DND-41 (cell line): ENCODE data around the gene DUSP1.

Experiments
- ATAC-seq: fragments of 200-7000 bp; cut with Tn5 transposase; 3 replicates; pipeline ENCODE4 v1.9.1; 2021; ENCODE audit warnings: low read depth; ENCODE audit not compliant: insufficient read depth
- DNase-seq: peaks from one replicate; pipeline ENCODE4 v3.0.0-alpha.2; 2020
- H2AFZ ChIP-seq: 2 replicates; pipeline ENCODE4 v1.6.0; 2012; ENCODE audit warnings: low read depth, low read length
- H3K27ac ChIP-seq: 2 replicates; pipeline ENCODE4 v1.5.1; 2012; ENCODE audit warnings: low read length, inconsistent platforms
- H3K27me3 ChIP-seq: fragments of 200-600 bp; sonication (generic); 2 replicates; pipeline ENCODE4 v1.6.0; 2012; ENCODE audit warnings: low read length, mild to moderate bottlenecking, inconsistent platforms; ENCODE audit not compliant: insufficient read depth, poor library complexity
- H3K36me3 ChIP-seq: 2 replicates; pipeline ENCODE4 v1.5.1; 2012; ENCODE audit warnings: low read length, inconsistent platforms; ENCODE audit not compliant: insufficient read depth
- H3K4me1 ChIP-seq: 2 replicates; pipeline ENCODE4 v1.5.1; 2012; ENCODE audit warnings: mild to moderate bottlenecking, low read length; ENCODE audit not compliant: insufficient read depth
- H3K4me2 ChIP-seq: 2 replicates; pipeline ENCODE4 v1.6.0; 2012; ENCODE audit warnings: mild to moderate bottlenecking, moderate library complexity, low read length, inconsistent platforms; ENCODE audit not compliant: insufficient read depth
- H3K4me3 ChIP-seq, 2 experiments: fragments of 200-600 bp in 1 of 2; shearing (Covaris generic) in 1 of 2; 2 replicates each; pipeline ENCODE4 v1.5.1; 2012 to 2016; ENCODE audit warnings: inconsistent platforms in 2 of 2, low read length in 2 of 2, mild to moderate bottlenecking in 2 of 2, low read depth in 1 of 2, moderate library complexity in 1 of 2
- H3K79me2 ChIP-seq: 2 replicates; pipeline ENCODE4 v1.6.0; 2012; ENCODE audit warnings: low read length, inconsistent platforms; ENCODE audit not compliant: insufficient read depth
- H3K9ac ChIP-seq: 2 replicates; pipeline ENCODE4 v1.6.0; 2012; ENCODE audit warnings: low read depth, mild to moderate bottlenecking, inconsistent platforms, low read length, moderate library complexity
- H3K9me3 ChIP-seq: 2 replicates; pipeline ENCODE4 v1.5.1; 2012; ENCODE audit warnings: low read length, moderate library complexity, mild to moderate bottlenecking, inconsistent platforms; ENCODE audit not compliant: insufficient read depth, severe bottlenecking
- H4K20me1 ChIP-seq: 2 replicates; pipeline ENCODE4 v1.6.0; 2012; ENCODE audit warnings: low read length; ENCODE audit not compliant: insufficient read depth
- CTCF ChIP-seq: IDR thresholded peaks from 2 replicates; pipeline ENCODE4 v1.5.1; 2012; ENCODE audit warnings: borderline replicate concordance, low read length, moderate library complexity, mild to moderate bottlenecking; ENCODE audit not compliant: poor library complexity, severe bottlenecking; ENCODE audit errors: extremely low read depth
- EZH2 ChIP-seq: IDR thresholded peaks from 3 replicates; pipeline ENCODE4 v1.6.1; 2012; ENCODE audit warnings: borderline replicate concordance, low read depth, mild to moderate bottlenecking, moderate library complexity, low read length, inconsistent platforms; ENCODE audit not compliant: severe bottlenecking

DUSP1 gene

GRCh38 chr5:172798422-172799215 is 27.6 kb upstream of the DUSP1 start:
- Histone ChIP-seq H3K9ac (no peak overlapping the region), H3K4me1 (no peaks in the 10 kb centered on the region)

GRCh38 chr5:172797771-172798191 is 26.8 kb upstream of the DUSP1 start:
- H2AFZ ChIP-seq, result no peak overlapping the region
- H3K9ac ChIP-seq, result no peak overlapping the region
- H3K79me2 ChIP-seq, result no peaks in the 10 kb centered on the region
- no peaks in the 10 kb centered on the region for H3K36me3 ChIP-seq
- ATAC-seq (no peak), DNase-seq (no peak)
- H3K9me3 ChIP-seq, result no peaks in the 10 kb centered on the region
- no peaks in the 10 kb centered on the region for H3K4me1 ChIP-seq
- TF ChIP-seq EZH2, result no peak
- no peak for TF ChIP-seq CTCF
- H3K4me3 ChIP-seq, result no peak overlapping the region
- no peaks in the 10 kb centered on the region for H4K20me1 ChIP-seq
- H3K27me3 ChIP-seq, result no peaks in the 10 kb centered on the region
- no peak overlapping the region for H3K27ac ChIP-seq
- no peak overlapping the region for H3K4me2 ChIP-seq

More at GRCh38 chr5:172798422-172799215, 27.6 kb upstream of the DUSP1 start:
- DNase-seq (no peak), ATAC-seq (no peak)
- no peaks in the 10 kb centered on the region for H3K79me2 ChIP-seq
- no peak overlapping the region for H3K4me2 ChIP-seq
- H2AFZ ChIP-seq, result no peak overlapping the region
- H3K9me3 ChIP-seq, result no peaks in the 10 kb centered on the region
- H3K27me3 ChIP-seq, result no peaks in the 10 kb centered on the region
- no peaks in the 10 kb centered on the region for H3K36me3 ChIP-seq
- no peak overlapping the region for H3K27ac ChIP-seq
- H4K20me1 ChIP-seq, result no peaks in the 10 kb centered on the region
- no peak for TF ChIP-seq EZH2
- no peak for TF ChIP-seq CTCF
- H3K4me3 ChIP-seq, result no peak overlapping the region

- H3K9me3 ChIP-seq, result no peaks in the 10 kb centered on the region
- H2AFZ ChIP-seq, result no peak overlapping the region
- H3K79me2 ChIP-seq, result no peaks in the 10 kb centered on the region
- H4K20me1 ChIP-seq, result no peaks in the 10 kb centered on the region
- no peaks in the 10 kb centered on the region for H3K36me3 ChIP-seq
- ATAC-seq (no peak), DNase-seq (no peak)
- no peak overlapping the region for H3K4me3 ChIP-seq
- no peak overlapping the region for H3K27ac ChIP-seq
- H3K4me1 ChIP-seq, result no peaks in the 10 kb centered on the region
- H3K4me2 ChIP-seq, result no peak overlapping the region
- TF ChIP-seq EZH2 (no peak), CTCF (no peak)
- no peak overlapping the region for H3K9ac ChIP-seq
- H3K27me3 ChIP-seq, result no peaks in the 10 kb centered on the region
Measured at GRCh38 chr5:172796306-172796705, 25.3 kb upstream of the DUSP1 start.
